Breast epithelium (tissue), 3 donors: Measurements from ENCODE around the gene RYR1.

ENCODE experiments used
- CTCF ChIP-seq, 3 donors: fragments of 450-650 bp; IDR thresholded peaks; one replicate each; pipeline ENCODE4 v1.5.1; 2016 to 2017; ENCODE audit warnings: antibody characterized with exemption in 3 of 3, mild to moderate bottlenecking in 3 of 3, moderate library complexity in 3 of 3
- POLR2AphosphoS5 ChIP-seq, 3 donors: sonication (generic); formaldehyde crosslinking; IDR thresholded peaks; one replicate each; pipeline ENCODE4 v1.6.1; 2017; ENCODE audit warnings: antibody characterized with exemption in 3 of 3

- no peak for TF ChIP-seq CTCF (IDR thresholded peaks at IDR 0.05)
- TF ChIP-seq POLR2AphosphoS5 (IDR thresholded peaks at IDR 0.05): no peak
These were observed 131.6 kb downstream of the RYR1 start for GRCh38 chr19:38564981-38565690.
